ENCODE measurements around the gene G6PC1.
"Not testable (repeated sequence)": the region's sequence is repeated elsewhere in the genome, so short reads cannot be mapped to it uniquely, and the experiment has no call there.

G6PC1 gene

GRCh38 chr17:42906772-42907446, 6.3 kb downstream of the G6PC1 start:
- TF ChIP-seq, protein P1, sequence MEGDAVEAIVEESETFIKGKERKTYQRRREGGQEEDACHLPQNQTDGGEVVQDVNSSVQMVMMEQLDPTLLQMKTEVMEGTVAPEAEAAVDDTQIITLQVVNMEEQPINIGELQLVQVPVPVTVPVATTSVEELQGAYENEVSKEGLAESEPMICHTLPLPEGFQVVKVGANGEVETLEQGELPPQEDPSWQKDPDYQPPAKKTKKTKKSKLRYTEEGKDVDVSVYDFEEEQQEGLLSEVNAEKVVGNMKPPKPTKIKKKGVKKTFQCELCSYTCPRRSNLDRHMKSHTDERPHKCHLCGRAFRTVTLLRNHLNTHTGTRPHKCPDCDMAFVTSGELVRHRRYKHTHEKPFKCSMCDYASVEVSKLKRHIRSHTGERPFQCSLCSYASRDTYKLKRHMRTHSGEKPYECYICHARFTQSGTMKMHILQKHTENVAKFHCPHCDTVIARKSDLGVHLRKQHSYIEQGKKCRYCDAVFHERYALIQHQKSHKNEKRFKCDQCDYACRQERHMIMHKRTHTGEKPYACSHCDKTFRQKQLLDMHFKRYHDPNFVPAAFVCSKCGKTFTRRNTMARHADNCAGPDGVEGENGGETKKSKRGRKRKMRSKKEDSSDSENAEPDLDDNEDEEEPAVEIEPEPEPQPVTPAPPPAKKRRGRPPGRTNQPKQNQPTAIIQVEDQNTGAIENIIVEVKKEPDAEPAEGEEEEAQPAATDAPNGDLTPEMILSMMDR (conservative IDR thresholded peaks at IDR 0.05): no peak
- TF ChIP-seq ZFX (IDR thresholded peaks at IDR 0.05): no peak
- H3K27ac ChIP-seq: no peak overlapping the region

DNA sequence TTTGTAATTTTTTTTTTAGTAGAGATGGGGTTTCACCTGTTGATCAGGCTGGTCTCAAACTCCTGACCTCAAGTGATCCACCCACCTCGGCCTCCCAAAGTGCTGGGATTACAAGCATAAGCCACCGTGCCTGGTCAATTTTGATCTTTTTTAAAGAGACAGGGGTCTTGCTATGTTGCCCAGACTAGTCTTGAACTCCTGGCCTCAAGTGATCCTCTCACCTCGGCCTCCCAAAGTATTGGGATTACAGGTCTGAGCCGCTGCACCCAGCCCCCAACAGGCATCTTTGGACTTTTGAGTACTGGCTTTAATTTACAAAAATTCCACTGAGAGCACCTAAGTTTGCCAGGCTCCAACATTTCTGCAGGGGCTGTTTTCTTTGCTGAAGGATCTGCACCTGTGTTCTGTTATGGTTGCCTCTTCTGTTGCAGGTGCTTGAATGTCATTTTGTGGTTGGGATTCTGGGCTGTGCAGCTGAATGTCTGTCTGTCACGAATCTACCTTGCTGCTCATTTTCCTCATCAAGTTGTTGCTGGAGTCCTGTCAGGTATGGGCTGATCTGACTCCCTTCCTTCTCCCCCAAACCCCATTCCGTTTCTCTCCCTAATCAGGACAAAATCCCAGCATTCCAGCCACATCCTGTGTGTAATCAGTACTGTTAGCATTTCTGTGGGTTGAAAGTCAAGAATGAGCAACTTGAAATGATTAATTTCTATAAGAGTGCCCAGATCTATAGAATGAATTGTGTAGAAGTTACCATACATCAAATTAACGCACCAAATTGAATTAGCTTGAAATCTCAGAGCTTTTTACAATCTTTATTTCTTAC, 8.5 kb downstream of the G6PC1 start:
- TF ChIP-seq, protein P1 (conservative IDR thresholded peaks at IDR 0.05): no peak
- no peak for TF ChIP-seq ZFX (IDR thresholded peaks at IDR 0.05)
- H3K27ac ChIP-seq: no peak overlapping the region

DNA sequence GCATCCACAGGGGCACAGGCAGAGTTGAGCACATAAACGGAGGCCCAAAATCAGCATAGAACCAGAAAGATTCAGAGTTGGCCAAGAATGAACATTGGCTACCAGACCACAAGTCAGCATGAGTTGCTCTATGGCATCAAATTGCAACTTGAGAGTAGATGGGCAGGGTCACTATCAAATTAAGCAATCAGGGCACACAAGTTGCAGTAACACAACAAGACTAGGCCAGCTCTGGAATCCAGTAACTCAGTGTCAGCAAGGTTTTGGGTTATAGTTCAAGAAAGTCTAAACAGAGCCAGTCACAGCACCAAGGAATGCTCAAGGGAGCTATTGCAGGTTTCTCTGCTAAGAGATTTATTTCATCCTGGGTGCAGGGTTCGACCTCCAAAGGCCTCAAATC, 12.9 kb downstream of the G6PC1 start:
- peak overlapping the region; percentile 49 for H3K27ac ChIP-seq

DNA sequence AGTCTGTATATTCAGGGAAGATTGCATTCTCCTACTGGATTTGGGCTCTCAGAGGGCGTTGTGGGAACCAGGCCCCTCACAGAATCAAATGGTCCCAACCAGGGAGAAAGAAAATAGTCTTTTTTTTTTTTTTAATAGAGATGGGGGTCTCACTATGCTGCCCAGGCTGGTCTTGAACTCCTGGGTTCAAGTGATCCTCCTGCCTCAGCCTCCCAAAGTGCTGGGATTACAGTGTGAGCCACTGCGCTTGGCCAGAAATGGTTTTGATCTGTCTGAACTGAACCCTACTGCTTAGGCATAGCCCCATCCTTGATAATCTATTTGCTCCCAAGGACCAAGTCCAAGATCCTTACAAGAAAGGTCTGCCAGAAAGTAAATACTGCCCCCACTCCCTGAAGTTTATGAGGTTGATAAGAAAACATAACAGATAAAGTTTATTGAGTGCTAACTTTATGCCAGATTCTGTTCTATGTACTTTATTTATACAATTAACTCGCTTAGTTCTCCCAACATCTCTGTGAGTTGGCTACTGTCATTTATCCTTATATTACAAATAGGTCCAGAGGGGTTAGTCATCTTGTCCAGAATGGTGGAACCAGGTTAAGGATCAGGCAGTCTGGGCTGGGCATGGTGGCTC, 13.5 kb downstream of the G6PC1 start:
- peak overlapping the region; percentile 49 for H3K27ac ChIP-seq
- TF ChIP-seq ZFX (IDR thresholded peaks at IDR 0.05): no peak
- TF ChIP-seq, protein P1 (conservative IDR thresholded peaks at IDR 0.05): no peak

More for the DNA sequence above, 12.9 kb downstream of the G6PC1 start:
- TF ChIP-seq, protein P1 (conservative IDR thresholded peaks at IDR 0.05): no peak
- TF ChIP-seq ZFX (IDR thresholded peaks at IDR 0.05): no peak

- H3K27ac ChIP-seq: not testable (repeated sequence)
Observed at GRCh38 chr17:42915288-42915687, 14.7 kb downstream of the G6PC1 start.

GRCh38 chr17:42916388-42917235, 16.0 kb downstream of the G6PC1 start:
- not testable (repeated sequence) for H3K27ac ChIP-seq

- no peak overlapping the region for H3K27ac ChIP-seq
- TF ChIP-seq, protein P1 (conservative IDR thresholded peaks at IDR 0.05): no peak
Observed at GRCh38 chr17:42917236-42917603, 16.6 kb downstream of the G6PC1 start.

Measured in C4-2B (cell line).